Astrocyte (in vitro differentiated cells and primary cell): Measurements from ENCODE around the gene PTPRO. TPM values are rescaled to one million over a fixed set of nuclear protein-coding genes. Genes with fewer than 3 reads are reported as not detected.

Experiments
- DNase-seq: peaks from one replicate; pipeline ENCODE4 v3.0.0-alpha.2; 2010; ENCODE audit warnings: low read depth
- FAIRE-seq: peaks from 2 replicates; lab custom pipeline; 2011; peaks lifted over from hg19 to GRCh38; lab: Jason Lieb, UNC
- H2AFZ ChIP-seq: 2 replicates; pipeline ENCODE4 v1.6.0; 2012; ENCODE audit warnings: low read depth, low read length, inconsistent platforms
- H3K27ac ChIP-seq: 2 replicates; pipeline ENCODE4 v1.5.1; 2011; ENCODE audit warnings: low read depth, low read length, inconsistent platforms
- H3K27me3 ChIP-seq: 2 replicates; pipeline ENCODE4 v1.6.0; 2011; ENCODE audit warnings: low read length, inconsistent platforms; ENCODE audit not compliant: insufficient read depth
- H3K36me3 ChIP-seq: 2 replicates; pipeline ENCODE4 v1.5.1; 2011; ENCODE audit warnings: low read length, inconsistent platforms; ENCODE audit not compliant: insufficient read depth
- H3K4me1 ChIP-seq: 2 replicates; pipeline ENCODE4 v1.5.1; 2011; ENCODE audit warnings: low read length, inconsistent platforms; ENCODE audit not compliant: insufficient read depth
- H3K4me2 ChIP-seq: 2 replicates; pipeline ENCODE4 v1.6.0; 2012; ENCODE audit warnings: low read length, inconsistent platforms
- H3K4me3 ChIP-seq: 2 replicates; pipeline ENCODE4 v1.5.1; 2011; ENCODE audit warnings: low read depth, mild to moderate bottlenecking, low read length, inconsistent platforms; ENCODE audit not compliant: insufficient read depth
- H3K79me2 ChIP-seq: 2 replicates; pipeline ENCODE4 v1.6.0; 2012; ENCODE audit warnings: mild to moderate bottlenecking, low read length, inconsistent platforms; ENCODE audit not compliant: insufficient read depth
- H3K9ac ChIP-seq: 2 replicates; pipeline ENCODE4 v1.6.0; 2012; ENCODE audit warnings: mild to moderate bottlenecking, low read length, inconsistent platforms
- H3K9me3 ChIP-seq: 2 replicates; pipeline ENCODE4 v1.5.1; 2012; ENCODE audit warnings: low read depth, mild to moderate bottlenecking, low read length, inconsistent platforms; ENCODE audit not compliant: insufficient read depth
- H4K20me1 ChIP-seq: 2 replicates; pipeline ENCODE4 v1.6.0; 2012; ENCODE audit warnings: low read length, inconsistent platforms; ENCODE audit not compliant: insufficient read depth
- H3K27ac Mint-ChIP-seq: one replicate; pipeline ENCODE4 v1.8.0; 2021; ENCODE audit warnings: mild to moderate bottlenecking, mixed read lengths; ENCODE audit not compliant: unreplicated experiment
- H3K27me3 Mint-ChIP-seq: one replicate; pipeline ENCODE4 v1.8.0; 2021; ENCODE audit warnings: low read depth, mixed read lengths; ENCODE audit not compliant: unreplicated experiment
- H3K36me3 Mint-ChIP-seq: one replicate; pipeline ENCODE4 v1.8.0; 2021; ENCODE audit warnings: low read depth, mixed read lengths; ENCODE audit not compliant: unreplicated experiment
- H3K4me1 Mint-ChIP-seq: one replicate; pipeline ENCODE4 v1.8.0; 2021; ENCODE audit warnings: low read depth, mixed read lengths; ENCODE audit not compliant: unreplicated experiment
- H3K4me3 Mint-ChIP-seq: one replicate; pipeline ENCODE4 v1.8.0; 2021; ENCODE audit warnings: mild to moderate bottlenecking, moderate library complexity, mixed read lengths; ENCODE audit not compliant: unreplicated experiment
- H3K9me3 Mint-ChIP-seq: one replicate; pipeline ENCODE4 v1.8.0; 2021; ENCODE audit warnings: mild to moderate bottlenecking, mixed read lengths; ENCODE audit not compliant: unreplicated experiment
- EZH2 ChIP-seq: IDR thresholded peaks from 2 replicates; pipeline ENCODE4 v1.6.1; 2012; ENCODE audit warnings: mild to moderate bottlenecking, low read length, inconsistent platforms; ENCODE audit not compliant: insufficient read depth
- total RNA-seq: library from RNA; stranded (reverse); gene quantifications from 2 replicates; pipeline ENCODE4 v1.2.1, GENCODE V29; 2021
- TF ChIP-seq, protein P1 (sequence below): IDR thresholded peaks from 2 replicates; pipeline ENCODE4 v1.5.1; 2011; ENCODE audit warnings: low read depth, mild to moderate bottlenecking, inconsistent platforms, low read length, moderate library complexity; ENCODE audit not compliant: insufficient read depth

Gene PTPRO
- total RNA-seq, 1 donor from 2014 or later: 0.39 TPM

DNA sequence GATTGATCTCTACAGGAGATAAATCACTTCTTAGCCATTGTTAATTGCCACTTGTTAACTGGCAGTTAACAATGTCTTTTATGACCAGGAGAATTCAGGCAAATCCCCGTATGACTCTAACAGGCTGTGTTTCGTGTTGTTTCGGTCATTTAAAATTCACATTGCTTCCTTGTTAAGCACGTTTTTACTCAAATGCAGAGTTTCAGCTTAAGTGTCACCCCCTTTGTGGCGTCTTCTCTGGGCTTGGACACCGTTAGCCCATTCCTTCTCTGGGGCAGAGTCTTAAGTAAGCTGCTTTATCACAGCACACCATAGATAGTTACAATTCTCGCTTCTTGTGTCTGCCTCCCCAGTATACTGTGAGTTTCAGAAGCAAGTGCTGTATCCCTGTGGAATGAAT, 261.5 kb downstream of the PTPRO start:
- FAIRE-seq: no peak

DNA sequence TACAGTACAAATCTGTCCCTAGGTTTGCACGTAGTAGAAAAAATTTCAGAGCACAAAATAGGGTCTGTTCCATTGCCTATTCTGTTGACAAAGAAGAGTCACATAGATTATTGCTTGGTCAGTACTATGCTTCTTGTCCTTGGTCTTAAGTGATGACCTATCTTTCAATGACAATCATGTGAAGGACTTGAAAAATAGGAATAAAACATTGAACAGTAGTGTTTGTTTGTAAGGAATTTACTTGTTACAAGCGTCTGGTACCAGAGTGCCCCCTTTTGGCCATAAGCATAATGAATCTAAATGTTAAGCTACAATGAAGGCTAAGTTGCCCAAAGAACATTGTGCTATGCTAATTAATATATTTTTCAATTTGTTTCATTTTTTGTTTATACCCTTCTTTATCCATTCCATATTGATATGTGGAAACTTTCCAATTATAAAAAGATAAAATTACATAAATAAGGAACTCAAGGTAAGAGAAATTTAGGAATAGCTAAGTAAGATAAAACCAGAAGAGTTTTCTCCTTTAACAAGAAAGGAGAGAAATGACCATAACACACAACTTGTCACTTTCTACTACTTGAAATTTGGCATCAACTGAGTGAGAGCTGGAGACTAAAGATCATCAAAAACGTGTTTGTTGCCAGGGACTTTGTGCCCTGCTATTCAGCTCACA, 262.2 kb downstream of the PTPRO start:
- no peaks in the 10 kb centered on the region for H3K27me3 Mint-ChIP-seq
- no peaks in the 10 kb centered on the region for H3K36me3 Mint-ChIP-seq
- H3K27me3 ChIP-seq: peaks cover 3% of the 10 kb centered on the region
- H3K27ac Mint-ChIP-seq: no peak overlapping the region
- H3K27ac ChIP-seq: no peak overlapping the region
- H3K9me3 Mint-ChIP-seq: peaks cover 4% of the 10 kb centered on the region
- no peaks in the 10 kb centered on the region for H3K36me3 ChIP-seq
- no peak overlapping the region for H3K9ac ChIP-seq
- no peaks in the 10 kb centered on the region for H4K20me1 ChIP-seq
- H3K4me3 ChIP-seq: no peak overlapping the region
- TF ChIP-seq, protein P1, sequence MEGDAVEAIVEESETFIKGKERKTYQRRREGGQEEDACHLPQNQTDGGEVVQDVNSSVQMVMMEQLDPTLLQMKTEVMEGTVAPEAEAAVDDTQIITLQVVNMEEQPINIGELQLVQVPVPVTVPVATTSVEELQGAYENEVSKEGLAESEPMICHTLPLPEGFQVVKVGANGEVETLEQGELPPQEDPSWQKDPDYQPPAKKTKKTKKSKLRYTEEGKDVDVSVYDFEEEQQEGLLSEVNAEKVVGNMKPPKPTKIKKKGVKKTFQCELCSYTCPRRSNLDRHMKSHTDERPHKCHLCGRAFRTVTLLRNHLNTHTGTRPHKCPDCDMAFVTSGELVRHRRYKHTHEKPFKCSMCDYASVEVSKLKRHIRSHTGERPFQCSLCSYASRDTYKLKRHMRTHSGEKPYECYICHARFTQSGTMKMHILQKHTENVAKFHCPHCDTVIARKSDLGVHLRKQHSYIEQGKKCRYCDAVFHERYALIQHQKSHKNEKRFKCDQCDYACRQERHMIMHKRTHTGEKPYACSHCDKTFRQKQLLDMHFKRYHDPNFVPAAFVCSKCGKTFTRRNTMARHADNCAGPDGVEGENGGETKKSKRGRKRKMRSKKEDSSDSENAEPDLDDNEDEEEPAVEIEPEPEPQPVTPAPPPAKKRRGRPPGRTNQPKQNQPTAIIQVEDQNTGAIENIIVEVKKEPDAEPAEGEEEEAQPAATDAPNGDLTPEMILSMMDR: peak; percentile 67
- TF ChIP-seq EZH2: no peak
- no peaks in the 10 kb centered on the region for H3K4me1 ChIP-seq
- no peak overlapping the region for H2AFZ ChIP-seq
- H3K9me3 ChIP-seq: no peaks in the 10 kb centered on the region
- peak; percentile 53 for DNase-seq
- H3K4me3 Mint-ChIP-seq: no peak overlapping the region
- no peaks in the 10 kb centered on the region for H3K4me1 Mint-ChIP-seq
- no peak overlapping the region for H3K4me2 ChIP-seq
- no peaks in the 10 kb centered on the region for H3K79me2 ChIP-seq
- FAIRE-seq: no peak

More for the DNA sequence above, 261.5 kb downstream of the PTPRO start:
- DNase-seq: no peak
- no peak overlapping the region for H3K27ac Mint-ChIP-seq
- Histone ChIP-seq H3K4me2 (no peak overlapping the region), H3K27me3 (peaks cover 3% of the 10 kb centered on the region), H4K20me1 (no peaks in the 10 kb centered on the region), H3K36me3 (no peaks in the 10 kb centered on the region), H3K9me3 (no peaks in the 10 kb centered on the region), H3K4me1 (no peaks in the 10 kb centered on the region), H2AFZ (no peak overlapping the region), H3K9ac (no peak overlapping the region), H3K4me3 (no peak overlapping the region), H3K79me2 (no peaks in the 10 kb centered on the region), H3K27ac (no peak overlapping the region)
- no peak overlapping the region for H3K4me3 Mint-ChIP-seq
- no peaks in the 10 kb centered on the region for H3K4me1 Mint-ChIP-seq
- TF ChIP-seq EZH2: no peak
- TF ChIP-seq, protein P1: no peak
- H3K9me3 Mint-ChIP-seq: peaks cover 4% of the 10 kb centered on the region
- no peaks in the 10 kb centered on the region for H3K36me3 Mint-ChIP-seq
- no peaks in the 10 kb centered on the region for H3K27me3 Mint-ChIP-seq

DNA sequence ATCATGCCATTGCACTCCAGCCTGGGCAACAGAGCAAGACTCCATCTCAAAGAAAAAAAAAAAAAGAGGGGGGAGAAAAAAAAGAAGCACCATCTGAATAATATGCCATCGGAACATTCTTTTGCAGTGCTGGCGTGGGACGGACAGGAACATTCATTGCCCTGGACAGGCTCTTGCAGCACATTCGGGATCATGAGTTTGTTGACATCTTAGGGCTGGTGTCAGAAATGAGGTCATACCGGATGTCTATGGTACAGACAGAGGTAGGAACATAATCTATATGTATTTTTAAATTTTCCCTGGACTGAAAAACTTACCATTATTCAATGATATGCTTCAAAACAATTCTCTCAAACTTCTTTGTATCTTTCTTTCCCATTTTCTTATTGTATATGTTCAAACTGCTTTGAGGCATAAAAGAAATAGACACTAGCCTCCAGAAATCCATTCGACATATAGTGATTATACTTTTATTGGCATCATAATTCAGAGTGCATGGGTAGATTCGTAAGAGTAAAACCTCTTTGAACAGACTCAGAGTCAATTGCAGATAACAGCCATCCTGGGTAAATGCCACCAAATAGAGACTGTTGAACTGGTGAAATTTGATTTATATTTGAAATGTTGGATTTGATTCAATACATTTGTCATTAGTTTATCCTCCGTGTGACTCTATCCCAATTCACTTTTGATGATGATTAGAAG, 267.2 kb downstream of the PTPRO start:
- peak overlapping the region; percentile 6 for H3K4me3 Mint-ChIP-seq
- no peak overlapping the region for H2AFZ ChIP-seq
- H3K9ac ChIP-seq: peak overlapping the region; percentile 66

More for the DNA sequence above, 267.2 kb downstream of the PTPRO start:
- no peaks in the 10 kb centered on the region for H3K4me1 Mint-ChIP-seq
- Histone ChIP-seq H4K20me1 (no peaks in the 10 kb centered on the region), H3K79me2 (no peaks in the 10 kb centered on the region), H3K9me3 (no peaks in the 10 kb centered on the region), H3K27me3 (peaks cover 3% of the 10 kb centered on the region), H3K36me3 (no peaks in the 10 kb centered on the region), H3K4me3 (no peak overlapping the region), H3K4me1 (peaks cover 2% of the 10 kb centered on the region), H3K27ac (no peak overlapping the region), H3K4me2 (peak overlapping the region; percentile 84)
- no peaks in the 10 kb centered on the region for H3K9me3 Mint-ChIP-seq
- H3K27ac Mint-ChIP-seq: no peak overlapping the region
- DNase-seq (no peak), FAIRE-seq (no peak)
- TF ChIP-seq EZH2: no peak
- TF ChIP-seq, protein P1: no peak
- peaks cover 2% of the 10 kb centered on the region for H3K27me3 Mint-ChIP-seq
- H3K36me3 Mint-ChIP-seq: no peaks in the 10 kb centered on the region
